Cardiac muscle cell (in vitro differentiated cells and primary cell): ENCODE measurements around the gene ESPNL. TPM values are rescaled to one million over a fixed set of nuclear protein-coding genes. Genes with fewer than 3 reads are reported as not detected.

Experiments used
- DNase-seq, 2 donors: peaks; one replicate each; pipeline versions ENCODE4 v3.0.0 to v3.0.0-alpha.2; 2010 to 2017; ENCODE audit warnings: low read depth in 1 of 2, low spot score in 1 of 2
- H3K27ac ChIP-seq: fragments of 200-600 bp; sonication (generic); 2 replicates; pipeline ENCODE4 v1.5.1; 2016
- H3K27me3 ChIP-seq: fragments of 200-600 bp; sonication (generic); 2 replicates; pipeline ENCODE4 v1.6.0; 2016; ENCODE audit warnings: control low read depth
- H3K36me3 ChIP-seq: fragments of 200-600 bp; sonication (generic); 2 replicates; pipeline ENCODE4 v1.5.1; 2016; ENCODE audit warnings: control low read depth
- H3K4me1 ChIP-seq: fragments of 200-600 bp; sonication (generic); 2 replicates; pipeline ENCODE4 v1.8.1; 2017; ENCODE audit warnings: low read depth, mild to moderate bottlenecking, mixed run types
- H3K4me3 ChIP-seq: fragments of 200-600 bp; sonication (generic); 2 replicates; pipeline ENCODE4 v1.5.1; 2016; ENCODE audit warnings: mild to moderate bottlenecking
- H3K9me3 ChIP-seq: fragments of 200-600 bp; sonication (generic); 2 replicates; pipeline ENCODE4 v1.5.1; 2017; ENCODE audit warnings: low read depth, mild to moderate bottlenecking, control low read depth
- polyA plus RNA-seq: library from polyadenylated mRNA; unstranded; fragments of >200 nt; fragmentation: Nextera tagmentation; extraction: Ambion mirVana; gene quantifications from 2 replicates; pipeline ENCODE4 v1.2.1, GENCODE V29; 2016
- total RNA-seq: library from RNA; depleted of rRNA; stranded (reverse); fragments of >200 nt; gene quantifications from 2 replicates; pipeline ENCODE4 v1.2.3, GENCODE V29; 2016
- TF ChIP-seq, protein P1 (sequence below): IDR thresholded peaks from 2 replicates; pipeline ENCODE4 v1.5.1; 2012; ENCODE audit warnings: low read depth, mild to moderate bottlenecking, low read length

ESPNL gene
- total and polyA plus RNA-seq, 2 experiments from 2014 or later, result 5.3 to 8.5 TPM

DNA sequence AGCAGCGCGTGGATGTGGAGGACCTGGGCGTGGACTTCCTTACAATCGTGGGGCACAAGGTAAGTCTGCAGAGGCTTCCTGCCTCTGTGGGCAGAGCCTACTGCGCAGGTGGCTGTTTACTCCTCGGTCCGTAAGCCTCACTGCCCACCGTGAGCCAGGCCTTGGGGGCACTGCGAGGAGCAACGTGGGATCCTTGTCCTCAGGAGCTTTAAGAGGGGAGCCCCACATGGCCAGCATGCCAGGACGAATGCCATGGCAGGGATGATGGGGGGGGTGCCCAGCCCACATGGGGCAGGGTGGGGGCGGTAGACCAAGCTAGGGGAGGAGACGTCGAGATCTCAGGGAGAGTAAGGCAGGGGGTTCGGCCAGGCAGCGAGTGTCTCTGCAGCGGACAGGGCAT lies 18.0 kb upstream of the ESPNL start:
- Histone ChIP-seq H3K36me3 (no peaks in the 10 kb centered on the region), H3K4me1 (no peaks in the 10 kb centered on the region), H3K27ac (no peak overlapping the region), H3K9me3 (no peaks in the 10 kb centered on the region), H3K27me3 (no peaks in the 10 kb centered on the region), H3K4me3 (no peak overlapping the region)
- TF ChIP-seq, protein P1, sequence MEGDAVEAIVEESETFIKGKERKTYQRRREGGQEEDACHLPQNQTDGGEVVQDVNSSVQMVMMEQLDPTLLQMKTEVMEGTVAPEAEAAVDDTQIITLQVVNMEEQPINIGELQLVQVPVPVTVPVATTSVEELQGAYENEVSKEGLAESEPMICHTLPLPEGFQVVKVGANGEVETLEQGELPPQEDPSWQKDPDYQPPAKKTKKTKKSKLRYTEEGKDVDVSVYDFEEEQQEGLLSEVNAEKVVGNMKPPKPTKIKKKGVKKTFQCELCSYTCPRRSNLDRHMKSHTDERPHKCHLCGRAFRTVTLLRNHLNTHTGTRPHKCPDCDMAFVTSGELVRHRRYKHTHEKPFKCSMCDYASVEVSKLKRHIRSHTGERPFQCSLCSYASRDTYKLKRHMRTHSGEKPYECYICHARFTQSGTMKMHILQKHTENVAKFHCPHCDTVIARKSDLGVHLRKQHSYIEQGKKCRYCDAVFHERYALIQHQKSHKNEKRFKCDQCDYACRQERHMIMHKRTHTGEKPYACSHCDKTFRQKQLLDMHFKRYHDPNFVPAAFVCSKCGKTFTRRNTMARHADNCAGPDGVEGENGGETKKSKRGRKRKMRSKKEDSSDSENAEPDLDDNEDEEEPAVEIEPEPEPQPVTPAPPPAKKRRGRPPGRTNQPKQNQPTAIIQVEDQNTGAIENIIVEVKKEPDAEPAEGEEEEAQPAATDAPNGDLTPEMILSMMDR, result no peak
- no peak for DNase-seq

DNA sequence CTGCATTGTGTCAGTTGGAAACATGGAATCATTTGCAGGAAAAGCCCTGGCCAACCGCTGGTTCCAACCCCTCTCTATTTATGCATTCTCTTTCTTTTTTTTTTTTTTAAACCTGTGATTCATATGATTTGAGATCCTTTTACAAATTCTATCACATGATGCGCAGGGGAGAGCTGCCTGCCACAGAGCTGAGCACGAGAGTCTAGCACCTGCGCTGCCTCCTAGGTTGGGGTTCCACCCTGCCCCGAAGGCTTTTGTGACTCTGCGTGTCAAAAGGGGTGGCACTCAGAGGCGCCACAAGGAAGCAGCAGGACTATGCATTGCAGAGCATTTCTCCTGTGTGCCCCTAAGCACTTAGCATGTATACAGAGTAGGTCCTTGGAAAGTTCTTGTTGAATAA lies 17.3 kb upstream of the ESPNL start:
- H3K27ac ChIP-seq, result no peak overlapping the region
- TF ChIP-seq, protein P1, result no peak
- H3K36me3 ChIP-seq, result no peaks in the 10 kb centered on the region
- no peak for DNase-seq
- no peaks in the 10 kb centered on the region for H3K4me1 ChIP-seq
- H3K27me3 ChIP-seq, result no peaks in the 10 kb centered on the region
- no peak overlapping the region for H3K4me3 ChIP-seq
- no peaks in the 10 kb centered on the region for H3K9me3 ChIP-seq

DNA sequence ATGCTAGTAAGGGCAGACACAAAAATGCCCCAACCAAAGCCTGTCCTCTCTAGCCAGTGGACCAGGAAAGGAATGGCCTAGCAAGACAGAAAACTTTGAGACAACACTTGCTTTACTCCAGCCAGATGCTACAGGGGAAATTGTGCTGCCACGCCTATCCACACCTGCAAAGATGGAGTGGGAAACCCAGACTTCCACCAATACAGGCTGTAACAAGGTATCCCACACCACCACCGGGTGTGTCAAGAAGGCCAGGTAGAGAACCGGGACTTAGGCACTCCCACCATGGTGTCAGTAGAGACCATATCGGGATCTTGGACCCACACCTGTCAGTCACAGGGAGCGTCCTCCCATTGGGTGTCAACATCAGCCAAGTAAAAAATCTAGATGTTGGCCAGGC lies 16.2 kb upstream of the ESPNL start:
- Histone ChIP-seq H3K36me3 (no peaks in the 10 kb centered on the region), H3K4me1 (no peaks in the 10 kb centered on the region), H3K4me3 (no peak overlapping the region), H3K27me3 (no peaks in the 10 kb centered on the region), H3K9me3 (no peaks in the 10 kb centered on the region), H3K27ac (no peak overlapping the region)
- TF ChIP-seq, protein P1, result no peak
- DNase-seq, result no peak

DNA sequence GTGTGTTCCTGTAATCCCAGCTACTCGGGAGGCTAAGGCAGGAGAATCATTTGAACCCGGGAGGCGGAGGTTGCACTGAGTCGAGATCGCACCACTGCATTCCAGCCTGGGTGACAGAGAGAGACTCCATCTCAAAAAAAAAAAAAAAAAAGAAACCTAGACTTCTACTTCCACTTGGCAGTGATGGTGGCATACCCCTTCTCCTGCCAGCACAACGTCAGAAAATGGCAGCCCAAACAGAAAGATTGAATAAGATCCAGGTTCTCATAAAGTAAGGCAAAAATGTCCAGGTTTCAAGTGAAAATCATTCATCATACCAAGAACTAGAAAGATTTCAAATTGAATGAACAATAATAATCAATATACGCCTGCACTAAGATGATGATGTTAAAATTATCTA lies 15.4 kb upstream of the ESPNL start:
- no peaks in the 10 kb centered on the region for H3K36me3 ChIP-seq
- no peak overlapping the region for H3K27ac ChIP-seq
- TF ChIP-seq, protein P1, result no peak
- H3K4me3 ChIP-seq, result no peak overlapping the region
- no peaks in the 10 kb centered on the region for H3K27me3 ChIP-seq
- no peaks in the 10 kb centered on the region for H3K4me1 ChIP-seq
- no peak for DNase-seq
- H3K9me3 ChIP-seq, result no peaks in the 10 kb centered on the region

DNA sequence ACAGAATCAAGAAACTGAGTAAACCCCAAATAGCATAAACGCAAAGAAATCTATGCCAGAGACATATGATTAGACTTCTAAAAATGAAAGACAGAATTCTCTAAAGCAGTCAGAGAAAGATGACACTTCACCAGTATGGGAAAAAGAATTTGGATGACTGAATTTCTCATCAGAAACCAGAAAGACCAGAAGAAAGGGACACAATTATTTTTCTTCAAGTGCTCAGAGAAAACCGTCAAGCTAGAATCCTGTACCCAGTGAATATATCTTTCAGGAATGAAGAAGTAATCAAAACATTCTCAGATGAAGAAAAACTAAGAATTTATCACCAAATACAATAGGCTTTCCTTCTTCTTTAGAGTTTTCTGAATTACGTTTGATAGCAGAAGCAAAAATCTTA lies 14.2 kb upstream of the ESPNL start:
- no peak overlapping the region for H3K27ac ChIP-seq
- no peaks in the 10 kb centered on the region for H3K9me3 ChIP-seq
- H3K36me3 ChIP-seq, result no peaks in the 10 kb centered on the region
- TF ChIP-seq, protein P1, result no peak
- no peak for DNase-seq
- peaks cover 4% of the 10 kb centered on the region for H3K4me1 ChIP-seq
- H3K4me3 ChIP-seq, result no peak overlapping the region
- no peaks in the 10 kb centered on the region for H3K27me3 ChIP-seq

DNA sequence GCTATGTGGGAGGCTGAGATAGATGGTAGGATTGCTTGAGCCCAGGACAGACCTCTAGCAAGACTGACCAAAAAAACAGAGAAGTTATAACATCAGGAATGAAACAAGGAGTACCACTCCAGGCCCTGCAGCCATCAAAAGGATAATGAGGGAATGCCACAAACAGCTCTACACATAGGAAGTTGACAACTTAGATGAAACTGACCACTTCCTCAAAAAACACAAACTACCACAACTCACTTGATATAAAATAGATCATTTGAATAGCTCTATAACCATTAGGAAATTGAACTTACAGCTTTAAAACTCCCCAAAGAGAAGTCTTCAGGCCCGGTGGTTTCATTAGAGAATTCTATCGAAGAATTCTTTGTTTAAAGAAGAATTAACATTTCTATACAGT lies 12.9 kb upstream of the ESPNL start:
- Histone ChIP-seq H3K27ac (no peak overlapping the region), H3K4me1 (peaks cover 6% of the 10 kb centered on the region), H3K27me3 (no peaks in the 10 kb centered on the region), H3K4me3 (no peak overlapping the region), H3K36me3 (no peaks in the 10 kb centered on the region), H3K9me3 (no peaks in the 10 kb centered on the region)
- DNase-seq, result no peak
- TF ChIP-seq, protein P1, result no peak
